ENCODE data around the gene SEC61B. TPM values are rescaled to one million over a fixed set of nuclear protein-coding genes. Genes with fewer than 3 reads are reported as not detected.

SEC61B gene
- total and polyA plus RNA-seq, 9 of the 15 experiments (the other 6 are each of a cell fraction or from before 2014, with no cell fraction given), result 57.8 to 262 (median 172) TPM

DNA sequence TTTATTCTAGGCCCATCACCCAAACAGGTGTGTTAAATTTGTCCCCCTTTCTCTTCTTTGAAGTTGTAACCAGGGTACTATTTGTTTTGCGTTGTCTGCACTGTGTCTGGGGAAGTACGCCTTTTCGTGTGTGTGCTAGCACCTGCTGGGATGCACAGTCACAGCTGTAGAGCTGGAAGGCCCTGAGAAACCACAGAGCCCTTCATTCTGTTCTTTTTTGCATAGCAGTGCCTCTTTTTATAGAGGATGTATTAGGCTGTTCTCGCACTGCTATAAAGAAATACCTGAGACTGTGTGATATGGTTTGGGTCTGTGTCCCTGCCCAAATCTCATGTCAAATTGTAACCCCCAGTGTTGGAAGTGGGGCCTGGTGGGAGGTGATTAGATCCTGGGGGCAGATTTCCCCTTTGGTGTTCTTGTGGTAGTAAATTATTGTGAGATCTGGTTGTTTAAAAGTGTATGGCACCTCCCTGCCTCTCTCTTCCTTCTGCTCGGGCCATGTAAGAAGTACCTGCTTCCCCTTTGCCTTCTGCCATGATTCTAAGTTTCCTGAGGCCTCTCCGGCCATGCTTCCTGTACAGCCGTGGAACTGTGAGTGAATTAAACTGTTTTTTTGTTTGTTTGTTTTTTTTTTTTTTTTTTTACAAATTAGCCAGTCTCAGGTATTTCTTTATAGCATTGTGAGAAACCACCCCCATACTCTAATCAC, 14.0 kb downstream of the SEC61B start:
- Histone ChIP-seq H3K27me3 (ENCODE audit: control insufficient read depth in 2 of 2, insufficient read depth in 2 of 2, low read length in 2 of 2) (no peaks in the 10 kb centered on the region), H3K79me2 (ENCODE audit: control insufficient read depth, insufficient read depth, low read length) (no peaks in the 10 kb centered on the region), H3K9me3 (replicated peaks; ENCODE audit: control insufficient read depth, insufficient read depth, low read depth, low read length) (no peaks in the 10 kb centered on the region; the same call in 1 of the 2 replicates), H4K20me1 (replicated peaks; ENCODE audit: control insufficient read depth, insufficient read depth, low read length) (no peaks in the 10 kb centered on the region), H3K4me1 (replicated peaks in 1 of 2; ENCODE audit: control insufficient read depth in 2 of 2, insufficient read depth in 2 of 2, low read length in 2 of 2) (peaks cover 0 to 3% of the 10 kb centered on the region in 2 experiments; a peak in 2 of 5 replicates), H3K4me2 (ENCODE audit: insufficient read depth, low read length) (no peak overlapping the region), H3K4me3 (no peak overlapping the region), H3K9me1 (ENCODE audit: control insufficient read depth, insufficient read depth, low read length) (no peaks in the 10 kb centered on the region), H3K27ac (ENCODE audit: extremely low read depth, low read depth, low read length) (no peak overlapping the region), H2AFZ (ENCODE audit: low read depth, low read length) (no peak overlapping the region), H3K9ac (ENCODE audit: insufficient read depth in 1 of 2, low read depth in 2 of 2, low read length in 2 of 2) (no peak overlapping the region), H3K36me3 (ENCODE audit: control insufficient read depth, insufficient read depth, low read length) (peaks cover 20% of the 10 kb centered on the region; the same call in 2 of the 3 replicates)
- TF ChIP-seq RBM22 (IDR thresholded peaks at IDR 0.05; ENCODE audit: low read depth, low read length, poor library complexity, severe bottlenecking) (no peak), CBFA2T3 (IDR thresholded peaks at IDR 0.05) (0 out of 2 replicates have a peak, but pooled peaks have one; percentile 18)
- intact Hi-C loops (cut with micrococcal nuclease), result no loop called here
- ATAC-seq, result no peak; the same call in 2 of the 3 replicates
- FAIRE-seq, result no peak
- WGBS (ENCODE audit: insufficient coverage, low coverage, missing lambda C conversion rate), result 72% methylated on average over 5 of the region's 7 CpGs
- no peak for DNase-seq (ENCODE audit: extremely low read depth in 1 of 4, low spot score in 3 of 4)
- POLR2A ChIA-PET, result no interaction called here
- no TSS peak for BruUV-seq (replicated peaks)
- in situ Hi-C loops (cut with MboI), result no loop called here
- CTCF ChIA-PET (ENCODE audit: low intra/inter-chr PET ratio), result no interaction called here

DNA sequence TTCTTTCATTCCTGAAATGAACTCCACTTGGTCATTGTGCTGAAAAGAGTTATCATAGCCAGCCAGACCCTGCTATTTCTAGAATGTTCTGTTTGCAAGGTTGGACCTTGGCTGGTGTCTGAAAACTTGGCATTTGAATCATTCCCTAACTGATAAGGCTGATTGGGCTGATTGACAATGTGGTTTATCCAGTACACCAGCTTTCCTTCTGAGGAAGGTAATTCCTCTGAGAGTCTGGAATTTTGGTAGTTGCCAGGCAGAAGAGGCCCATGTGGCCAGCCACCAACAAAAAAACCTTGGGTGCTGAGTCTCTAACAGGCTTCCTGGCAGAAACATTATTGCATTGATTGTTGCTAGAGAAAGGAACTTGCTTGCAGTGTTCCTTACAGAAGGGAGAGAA, 15.3 kb downstream of the SEC61B start:
- POLR2A ChIA-PET, result interaction anchor here (0.8 kb wide), 1 partner anchor 66 kb away, joined by 3 read pairs; no protein-coding TSS in a partner anchor
- BruUV-seq (replicated peaks), result no TSS peak
- no peaks in the 10 kb centered on the region for H3K79me2 ChIP-seq (ENCODE audit: control insufficient read depth, insufficient read depth, low read length)
- CTCF ChIA-PET (ENCODE audit: low intra/inter-chr PET ratio), result no interaction called here
- H3K36me3 ChIP-seq (ENCODE audit: control insufficient read depth, insufficient read depth, low read length), result peaks cover 8% of the 10 kb centered on the region; the same call in 1 of the 3 replicates
- H3K27ac ChIP-seq (ENCODE audit: extremely low read depth, low read depth, low read length), result no peak overlapping the region
- no peaks in the 10 kb centered on the region for H3K9me1 ChIP-seq (ENCODE audit: control insufficient read depth, insufficient read depth, low read length)
- H3K4me1 ChIP-seq (replicated peaks in 1 of 2; ENCODE audit: control insufficient read depth in 2 of 2, insufficient read depth in 2 of 2, low read length in 2 of 2), result peaks cover 0 to 3% of the 10 kb centered on the region in 2 experiments; a peak in 2 of 5 replicates
- no peaks in the 10 kb centered on the region for H4K20me1 ChIP-seq (replicated peaks; ENCODE audit: control insufficient read depth, insufficient read depth, low read length)
- intact Hi-C loops (cut with micrococcal nuclease), result no loop called here
- H3K4me2 ChIP-seq (ENCODE audit: insufficient read depth, low read length), result no peak overlapping the region
- in situ Hi-C loops (cut with MboI), result no loop called here
- no peaks in the 10 kb centered on the region for H3K27me3 ChIP-seq (ENCODE audit: control insufficient read depth in 2 of 2, insufficient read depth in 2 of 2, low read length in 2 of 2)
- H3K9me3 ChIP-seq (replicated peaks; ENCODE audit: control insufficient read depth, insufficient read depth, low read depth, low read length), result no peaks in the 10 kb centered on the region; the same call in 1 of the 2 replicates
- FAIRE-seq (no peak), DNase-seq (ENCODE audit: extremely low read depth in 1 of 4, low spot score in 3 of 4) (no peak), ATAC-seq (no peak)
- no peak overlapping the region for H2AFZ ChIP-seq (ENCODE audit: low read depth, low read length)
- no peak overlapping the region for H3K4me3 ChIP-seq
- no peak overlapping the region for H3K9ac ChIP-seq (ENCODE audit: insufficient read depth in 1 of 2, low read depth in 2 of 2, low read length in 2 of 2)
- no peak for TF ChIP-seq MIER1 (IDR thresholded peaks at IDR 0.05; ENCODE audit: low read depth)
- no peak for TF ChIP-seq POLR3G (IDR thresholded peaks at IDR 0.05; ENCODE audit: extremely low read depth, insufficient read length, insufficient replicate concordance)
- TF ChIP-seq KLF13 (tag; IDR thresholded peaks at IDR 0.05; ENCODE audit: borderline replicate concordance, low read depth), result no peak
- TF ChIP-seq, protein P1, sequence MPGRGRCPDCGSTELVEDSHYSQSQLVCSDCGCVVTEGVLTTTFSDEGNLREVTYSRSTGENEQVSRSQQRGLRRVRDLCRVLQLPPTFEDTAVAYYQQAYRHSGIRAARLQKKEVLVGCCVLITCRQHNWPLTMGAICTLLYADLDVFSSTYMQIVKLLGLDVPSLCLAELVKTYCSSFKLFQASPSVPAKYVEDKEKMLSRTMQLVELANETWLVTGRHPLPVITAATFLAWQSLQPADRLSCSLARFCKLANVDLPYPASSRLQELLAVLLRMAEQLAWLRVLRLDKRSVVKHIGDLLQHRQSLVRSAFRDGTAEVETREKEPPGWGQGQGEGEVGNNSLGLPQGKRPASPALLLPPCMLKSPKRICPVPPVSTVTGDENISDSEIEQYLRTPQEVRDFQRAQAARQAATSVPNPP (IDR thresholded peaks at IDR 0.05; ENCODE audit: borderline replicate concordance, insufficient read depth, insufficient read length), result no peak
- TF ChIP-seq, protein P2, sequence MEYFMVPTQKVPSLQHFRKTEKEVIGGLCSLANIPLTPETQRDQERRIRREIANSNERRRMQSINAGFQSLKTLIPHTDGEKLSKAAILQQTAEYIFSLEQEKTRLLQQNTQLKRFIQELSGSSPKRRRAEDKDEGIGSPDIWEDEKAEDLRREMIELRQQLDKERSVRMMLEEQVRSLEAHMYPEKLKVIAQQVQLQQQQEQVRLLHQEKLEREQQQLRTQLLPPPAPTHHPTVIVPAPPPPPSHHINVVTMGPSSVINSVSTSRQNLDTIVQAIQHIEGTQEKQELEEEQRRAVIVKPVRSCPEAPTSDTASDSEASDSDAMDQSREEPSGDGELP (CRISPR knock-in tag; IDR thresholded peaks at IDR 0.05; ENCODE audit: borderline replicate concordance), result no peak
- no peak for TF ChIP-seq ZBTB1 (CRISPR knock-in tag; IDR thresholded peaks at IDR 0.05; ENCODE audit: borderline replicate concordance, low read depth)
- TF ChIP-seq, protein P3, sequence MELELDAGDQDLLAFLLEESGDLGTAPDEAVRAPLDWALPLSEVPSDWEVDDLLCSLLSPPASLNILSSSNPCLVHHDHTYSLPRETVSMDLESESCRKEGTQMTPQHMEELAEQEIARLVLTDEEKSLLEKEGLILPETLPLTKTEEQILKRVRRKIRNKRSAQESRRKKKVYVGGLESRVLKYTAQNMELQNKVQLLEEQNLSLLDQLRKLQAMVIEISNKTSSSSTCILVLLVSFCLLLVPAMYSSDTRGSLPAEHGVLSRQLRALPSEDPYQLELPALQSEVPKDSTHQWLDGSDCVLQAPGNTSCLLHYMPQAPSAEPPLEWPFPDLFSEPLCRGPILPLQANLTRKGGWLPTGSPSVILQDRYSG (tag; conservative IDR thresholded peaks at IDR 0.05; ENCODE audit: low read depth), result no peak
- TF ChIP-seq ZFX (CRISPR knock-in tag; IDR thresholded peaks at IDR 0.05), result no peak
- TF ChIP-seq TGIF2 (CRISPR knock-in tag; IDR thresholded peaks at IDR 0.05), result no peak
